IMR-90 (cell line): ENCODE data around the gene FLCN. TPM values are rescaled to one million over a fixed set of nuclear protein-coding genes. Genes with fewer than 3 reads are reported as not detected.

Experiments
- ATAC-seq: fragments of 200-7000 bp; cut with Tn5 transposase; 2 replicates; pipeline ENCODE4 v1.9.1; 2020; ENCODE audit warnings: low read depth, mild to moderate bottlenecking, moderate library complexity
- BruUV-seq: library from RNA; stranded (reverse); fragments of 400-500 nt; replicated peaks from 2 replicates; lab custom pipeline; 2021; lab: Mats Ljungman, UMichigan
- CTCF ChIA-PET: fragments of 300-600 bp; formaldehyde crosslinking; extraction: SDS; loops from one replicate; lab custom pipeline; 2021; ENCODE audit warnings: antibody characterized with exemption; lab: Yijun Ruan, JAX
- POLR2A ChIA-PET: fragments of 300-600 bp; sonication (Branson Sonifier 250); formaldehyde crosslinking; loops from one replicate; lab custom pipeline; 2022; ENCODE audit warnings: antibody characterized with exemption; ENCODE audit not compliant: unreplicated experiment; lab: Charles Lee
- DNase-seq: peaks from one replicate; pipeline ENCODE4 v3.0.0; 2013
- H2AFZ ChIP-seq: replicated peaks from 2 replicates; pipeline ENCODE3; 2013; ENCODE audit warnings: low read length, mild to moderate bottlenecking; ENCODE audit not compliant: poor library complexity
- H2AK5ac ChIP-seq: 2 replicates; pipeline ENCODE4 v1.6.1; 2013; ENCODE audit warnings: low read depth, low read length, inconsistent platforms
- H2AK9ac ChIP-seq: replicated peaks from 2 replicates; pipeline ENCODE3; 2013; ENCODE audit warnings: mild to moderate bottlenecking, low read depth, low read length, moderate library complexity; ENCODE audit not compliant: poor library complexity
- H2BK120ac ChIP-seq: 2 replicates; pipeline ENCODE4 v1.6.1; 2013; ENCODE audit warnings: low read depth, low read length, inconsistent platforms
- H2BK15ac ChIP-seq: 3 replicates; pipeline ENCODE4 v1.6.1; 2013; ENCODE audit warnings: low read depth, low read length, inconsistent platforms
- H2BK20ac ChIP-seq: 2 replicates; pipeline ENCODE4 v1.6.1; 2013; ENCODE audit warnings: low read depth, mild to moderate bottlenecking, inconsistent platforms, low read length, moderate library complexity
- H2BK5ac ChIP-seq: 2 replicates; pipeline ENCODE4 v1.6.1; 2013; ENCODE audit warnings: mild to moderate bottlenecking, low read depth, low read length, inconsistent platforms; ENCODE audit not compliant: poor library complexity, severe bottlenecking
- H3K14ac ChIP-seq: replicated peaks from 2 replicates; pipeline ENCODE4 v1.6.1; 2013; ENCODE audit warnings: low read depth, low read length, inconsistent platforms
- H3K18ac ChIP-seq: 2 replicates; pipeline ENCODE4 v1.6.1; 2013; ENCODE audit warnings: low read depth, low read length, control low read depth
- H3K23ac ChIP-seq: 2 replicates; pipeline ENCODE4 v1.6.1; 2013; ENCODE audit warnings: low read depth, low read length, inconsistent platforms
- H3K27ac ChIP-seq: 2 replicates; pipeline ENCODE4 v1.5.1; 2013; ENCODE audit warnings: mild to moderate bottlenecking, control low read depth, low read length; ENCODE audit not compliant: insufficient read depth
- H3K27me3 ChIP-seq: 2 replicates; pipeline ENCODE4 v1.6.1; 2013; ENCODE audit warnings: low read length; ENCODE audit not compliant: control insufficient read depth, insufficient read depth
- H3K36me3 ChIP-seq: 2 replicates; pipeline ENCODE4 v1.6.1; 2013; ENCODE audit warnings: low read length, mixed read lengths; ENCODE audit not compliant: control insufficient read depth, insufficient read depth
- H3K4ac ChIP-seq: 2 replicates; pipeline ENCODE4 v1.6.1; 2013; ENCODE audit warnings: low read depth, low read length, inconsistent platforms
- H3K4me1 ChIP-seq: 2 replicates; pipeline ENCODE4 v1.6.1; 2013; ENCODE audit warnings: low read length, mixed read lengths; ENCODE audit not compliant: control insufficient read depth, insufficient read depth
- H3K4me2 ChIP-seq: 2 replicates; pipeline ENCODE4 v1.6.1; 2013; ENCODE audit warnings: low read depth, mild to moderate bottlenecking, control low read depth, low read length, moderate library complexity
- H3K4me3 ChIP-seq: 2 replicates; pipeline ENCODE4 v1.5.1; 2013; ENCODE audit warnings: low read depth, mild to moderate bottlenecking, control low read depth, low read length, moderate library complexity; ENCODE audit not compliant: insufficient read depth
- H3K56ac ChIP-seq: 2 replicates; pipeline ENCODE4 v1.6.1; 2013; ENCODE audit warnings: low read length, inconsistent platforms; ENCODE audit not compliant: insufficient read depth; ENCODE audit errors: extremely low read depth
- H3K79me1 ChIP-seq, 2 experiments: 2 replicates each; pipeline ENCODE4 v1.6.1; 2013; ENCODE audit warnings: low read length in 2 of 2, inconsistent platforms in 1 of 2, low read depth in 1 of 2
- H3K9ac ChIP-seq: 2 replicates; pipeline ENCODE4 v1.6.1; 2013; ENCODE audit warnings: low read depth, low read length, control low read depth
- H3K9me1 ChIP-seq: 2 replicates; pipeline ENCODE4 v1.6.1; 2013; ENCODE audit warnings: low read length, inconsistent platforms; ENCODE audit not compliant: insufficient read depth
- H3K9me3 ChIP-seq: 2 replicates; pipeline ENCODE4 v1.6.1; 2013; ENCODE audit warnings: low read length; ENCODE audit not compliant: control insufficient read depth, insufficient read depth
- H4K20me1 ChIP-seq: 2 replicates; pipeline ENCODE4 v1.6.1; 2013; ENCODE audit warnings: low read length, inconsistent platforms; ENCODE audit not compliant: insufficient read depth
- H4K5ac ChIP-seq: 2 replicates; pipeline ENCODE4 v1.6.1; 2013; ENCODE audit warnings: mild to moderate bottlenecking, low read depth, low read length, control low read depth
- H4K8ac ChIP-seq, 2 experiments: 2 replicates each; pipeline ENCODE4 v1.6.1; 2013; ENCODE audit warnings: low read depth in 2 of 2, low read length in 2 of 2, control low read depth in 1 of 2, inconsistent platforms in 1 of 2
- H4K91ac ChIP-seq: 2 replicates; pipeline ENCODE4 v1.6.1; 2013; ENCODE audit warnings: low read depth, low read length, inconsistent platforms; ENCODE audit not compliant: insufficient read depth
- FOS ChIP-seq: fragments of 150-350 bp; IDR thresholded peaks from 2 replicates; pipeline ENCODE4 v1.6.1; 2016; ENCODE audit warnings: low read depth, low read length
- WGBS, 2 experiments: methylation state at CpG; one replicate each; pipeline versions ENCODE4 v1.1.5 to v1.1.7; 2013; ENCODE audit warnings: missing lambda C conversion rate in 2 of 2; ENCODE audit not compliant: insufficient read length in 1 of 2; ENCODE audit errors: extremely low coverage in 2 of 2; 5-methylcytosine and 5-hydroxymethylcytosine counted together
- dilution Hi-C: fragments of 300-500 bp; cut with HindIII; formaldehyde crosslinking; loops from one replicate; pipeline ENCODE4 v1.14.3; 2018; ENCODE audit warnings: low sequenced_read_pairs; ENCODE audit not compliant: unreplicated experiment
- in situ Hi-C: fragments of 300-500 bp; cut with MboI; formaldehyde crosslinking; loops from 3 replicates; pipeline ENCODE4 v1.14.3; 2019; ENCODE audit warnings: low sequenced_read_pairs, inconsistent platforms, mixed read lengths
- intact Hi-C: fragments of 100-400 bp; cut with micrococcal nuclease; formaldehyde crosslinking; loops from 2 replicates; pipeline ENCODE4 v1.10.0; 2022
- polyA plus RNA-seq, 3 experiments: library from polyadenylated mRNA; depleted of rRNA; stranded (reverse); fragments of >200 nt; gene quantifications; 2 replicates each; pipeline ENCODE4 v1.2.3, GENCODE V29; 2012; ENCODE audit warnings: low replicate concordance in 1 of 3
- total RNA-seq: library from RNA; depleted of rRNA; stranded (reverse); fragments of >200 nt; gene quantifications from 2 replicates; pipeline ENCODE4 v1.2.3, GENCODE V29; 2012

Gene FLCN
- total and polyA plus RNA-seq, 2 of the 4 experiments (the other 2 are of a cell fraction): 16.8 to 24.8 TPM

GRCh38 chr17:17220529-17220928 is 16.4 kb downstream of the FLCN start:
- Histone ChIP-seq H2BK15ac (no peak overlapping the region), H2BK20ac (no peak overlapping the region), H3K4me1 (no peaks in the 10 kb centered on the region), H3K9me1 (0 out of 2 replicates have a peak, but pooled peaks cover 8% of the 10 kb centered on the region), H3K36me3 (peaks cover 89% of the 10 kb centered on the region), H3K23ac (no peak overlapping the region), H2AFZ (no peak overlapping the region), H3K79me1 (peaks cover 3 to 49% of the 10 kb centered on the region in 2 experiments; a peak in 3 of 4 replicates), H3K27me3 (no peaks in the 10 kb centered on the region), H4K91ac (no peak overlapping the region), H3K4ac (no peak overlapping the region), H3K18ac (no peak overlapping the region), H2AK9ac (no peak overlapping the region), H4K20me1 (peaks cover 18% of the 10 kb centered on the region), H3K4me2 (no peak overlapping the region), H3K14ac (no peak overlapping the region), H3K27ac (no peak overlapping the region), H2AK5ac (no peak overlapping the region), H3K4me3 (no peak overlapping the region), H2BK120ac (no peak overlapping the region), H3K56ac (no peak overlapping the region), H3K9ac (no peak overlapping the region), H3K9me3 (no peaks in the 10 kb centered on the region), H4K5ac (no peak overlapping the region), H2BK5ac (no peak overlapping the region), H4K8ac (no peak overlapping the region)
- ChIA-PET POLR2A (no interaction called here), CTCF (no interaction called here)
- in situ Hi-C loops: no loop called here
- dilution Hi-C loops: no loop called here
- BruUV-seq: no TSS peak
- no peak for ATAC-seq
- intact Hi-C loops: no loop called here
- no peak for TF ChIP-seq FOS
- no peak for DNase-seq
- 100% methylated on average over 3 of the region's 8 CpGs; no CpG with 5 or more reads in 1 of the 2 experiments for WGBS, 2 experiments
